HG02938 (cell line): ENCODE results near the gene AFTPH.
A peak's percentile ranks its signal among the peaks of the same experiment; 100 is the strongest.
"Not testable (repeated sequence)": the region's sequence is repeated elsewhere in the genome, so short reads cannot be mapped to it uniquely, and the experiment has no call there.

ENCODE experiments used
- ATAC-seq: cut with Tn5 transposase; IDR thresholded peaks from one replicate; pipeline ENCODE4 v1.9.1; 2021; ENCODE audit warnings: mild to moderate bottlenecking, moderate library complexity; ENCODE audit not compliant: unreplicated experiment

Gene AFTPH

GRCh38 chr2:64498438-64498837, 25.7 kb upstream of the AFTPH start:
- ATAC-seq, result no peak

GRCh38 chr2:64500549-64500948, 23.6 kb upstream of the AFTPH start:
- no peak for ATAC-seq

- no peak for ATAC-seq
Measured at GRCh38 chr2:64501946-64502345, 22.2 kb upstream of the AFTPH start.

GRCh38 chr2:64502860-64503259, 21.3 kb upstream of the AFTPH start:
- no peak for ATAC-seq

- no peak for ATAC-seq
Measured at GRCh38 chr2:64504774-64505720, 19.1 kb upstream of the AFTPH start.

- ATAC-seq, result no peak
Measured at GRCh38 chr2:64506686-64507085, 17.4 kb upstream of the AFTPH start.

- ATAC-seq, result no peak
Measured at GRCh38 chr2:64514008-64514407, 10.1 kb upstream of the AFTPH start.

GRCh38 chr2:64515086-64515485, 9.0 kb upstream of the AFTPH start:
- ATAC-seq, result no peak

GRCh38 chr2:64516651-64517510, 7.2 kb upstream of the AFTPH start:
- no peak for ATAC-seq

- ATAC-seq, result no peak
Measured at GRCh38 chr2:64517511-64517884, 6.6 kb upstream of the AFTPH start.

GRCh38 chr2:64522843-64523428, 1.2 kb upstream of the AFTPH start:
- no peak for ATAC-seq

GRCh38 chr2:64524604-64525316, 632 bp downstream of the AFTPH start:
- peak; percentile 12 for ATAC-seq

GRCh38 chr2:64525317-64525613, 1.1 kb downstream of the AFTPH start:
- ATAC-seq, result peak; percentile 21

- ATAC-seq, result no peak
Measured at GRCh38 chr2:64526034-64526433, 1.9 kb downstream of the AFTPH start.

- not testable (repeated sequence) for ATAC-seq
Measured at GRCh38 chr2:64530946-64531345, 6.8 kb downstream of the AFTPH start.

- no peak for ATAC-seq
Measured at GRCh38 chr2:64532030-64532429, 7.9 kb downstream of the AFTPH start.

- no peak for ATAC-seq
Measured at GRCh38 chr2:64533882-64534281, 9.8 kb downstream of the AFTPH start.

GRCh38 chr2:64534363-64534762, 10.2 kb downstream of the AFTPH start:
- ATAC-seq, result no peak

GRCh38 chr2:64535024-64535423, 10.9 kb downstream of the AFTPH start:
- ATAC-seq, result no peak

- no peak for ATAC-seq
Measured at GRCh38 chr2:64537991-64538390, 13.9 kb downstream of the AFTPH start.
